HG02973 (cell line): Measurements from ENCODE around the gene ZG16.
"Not testable (repeated sequence)": the region's sequence is repeated elsewhere in the genome, so short reads cannot be mapped to it uniquely, and the experiment has no call there.

Experiments
- ATAC-seq: cut with Tn5 transposase; IDR thresholded peaks from one replicate; pipeline ENCODE4 v1.9.1; 2021; ENCODE audit warnings: moderate library complexity; ENCODE audit not compliant: unreplicated experiment

ZG16 gene

GRCh38 chr16:29747947-29748759 is 29.9 kb upstream of the ZG16 start:
- ATAC-seq = no peak

- not testable (repeated sequence) for ATAC-seq
Observed at GRCh38 chr16:29748760-29749149, 29.3 kb upstream of the ZG16 start.

- no peak for ATAC-seq
Observed at GRCh38 chr16:29753516-29753915, 24.5 kb upstream of the ZG16 start.

GRCh38 chr16:29756654-29757053 is 21.4 kb upstream of the ZG16 start:
- ATAC-seq = no peak

GRCh38 chr16:29757086-29757485 is 21.0 kb upstream of the ZG16 start:
- ATAC-seq = not testable (repeated sequence)

- ATAC-seq = no peak
Observed at GRCh38 chr16:29757950-29758466, 20.0 kb upstream of the ZG16 start.

- ATAC-seq = no peak
Observed at GRCh38 chr16:29760567-29761279, 17.3 kb upstream of the ZG16 start.

- ATAC-seq = not testable (repeated sequence)
Observed at GRCh38 chr16:29761280-29761651, 16.8 kb upstream of the ZG16 start.

GRCh38 chr16:29761882-29762281 is 16.2 kb upstream of the ZG16 start:
- no peak for ATAC-seq

- ATAC-seq = no peak
Observed at GRCh38 chr16:29763326-29763725, 14.7 kb upstream of the ZG16 start.

GRCh38 chr16:29765167-29766032 is 12.7 kb upstream of the ZG16 start:
- ATAC-seq = no peak

- no peak for ATAC-seq
Observed at GRCh38 chr16:29766571-29766970, 11.5 kb upstream of the ZG16 start.

GRCh38 chr16:29767062-29767461 is 11.0 kb upstream of the ZG16 start:
- no peak for ATAC-seq

GRCh38 chr16:29769507-29769906 is 8.5 kb upstream of the ZG16 start:
- ATAC-seq = no peak

- ATAC-seq = no peak
Observed at GRCh38 chr16:29770250-29770929, 7.7 kb upstream of the ZG16 start.

- ATAC-seq = not testable (repeated sequence)
Observed at GRCh38 chr16:29772330-29772729, 5.7 kb upstream of the ZG16 start.

- ATAC-seq = no peak
Observed at GRCh38 chr16:29774730-29775129, 3.3 kb upstream of the ZG16 start.

- no peak for ATAC-seq
Observed at GRCh38 chr16:29775742-29776408, 2.2 kb upstream of the ZG16 start.

GRCh38 chr16:29779474-29779873 is 1.4 kb downstream of the ZG16 start:
- ATAC-seq = no peak
